ENCODE results near the gene PIK3C2G. TPM values are rescaled to one million over a fixed set of nuclear protein-coding genes. Genes with fewer than 3 reads are reported as not detected.

Gene PIK3C2G
- total RNA-seq, 2 donors from 2014 or later, result 2.9 to 13.5 TPM

DNA sequence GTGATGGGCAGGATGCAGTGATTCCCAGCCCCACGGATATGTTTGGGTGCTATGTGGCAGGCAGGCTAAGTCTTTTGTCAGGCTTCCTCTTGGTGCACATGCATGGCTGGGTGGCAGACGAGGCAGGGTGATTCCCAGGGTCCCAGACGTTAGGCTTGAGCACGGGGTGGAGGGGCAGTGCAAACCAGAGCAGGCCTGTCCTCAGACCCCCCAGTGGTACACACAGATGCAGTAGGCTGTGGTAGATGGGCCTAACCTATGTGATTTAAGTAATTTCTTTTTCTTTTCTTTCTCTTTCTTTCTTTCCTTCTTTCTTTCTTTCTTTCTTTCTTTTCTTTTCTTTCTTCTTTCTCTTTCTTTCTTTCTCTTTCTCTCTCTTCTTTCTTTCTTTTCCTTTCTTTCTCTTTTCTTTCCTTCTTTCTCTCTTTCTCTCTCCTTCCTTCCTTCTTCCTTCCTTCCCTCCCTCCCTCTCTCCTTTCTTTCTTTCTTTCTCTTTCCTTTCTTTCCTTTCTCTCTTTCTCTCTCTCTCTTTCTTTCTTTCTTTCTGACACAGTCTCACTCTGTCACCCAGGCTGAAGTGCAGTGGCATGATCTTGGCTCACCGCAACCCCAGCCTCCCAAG lies 41.6 kb downstream of the PIK3C2G start:
- ATAC-seq (no peak), DNase-seq (no peak)
- H3K9me3 ChIP-seq, result peaks cover 0 to 12% (median 0%) of the 10 kb centered on the region in 3 donors
- no peaks in the 10 kb centered on the region for H3K4me1 ChIP-seq
- TF ChIP-seq POLR2A (IDR thresholded peaks at IDR 0.05), result no peak
- TF ChIP-seq, protein P1, sequence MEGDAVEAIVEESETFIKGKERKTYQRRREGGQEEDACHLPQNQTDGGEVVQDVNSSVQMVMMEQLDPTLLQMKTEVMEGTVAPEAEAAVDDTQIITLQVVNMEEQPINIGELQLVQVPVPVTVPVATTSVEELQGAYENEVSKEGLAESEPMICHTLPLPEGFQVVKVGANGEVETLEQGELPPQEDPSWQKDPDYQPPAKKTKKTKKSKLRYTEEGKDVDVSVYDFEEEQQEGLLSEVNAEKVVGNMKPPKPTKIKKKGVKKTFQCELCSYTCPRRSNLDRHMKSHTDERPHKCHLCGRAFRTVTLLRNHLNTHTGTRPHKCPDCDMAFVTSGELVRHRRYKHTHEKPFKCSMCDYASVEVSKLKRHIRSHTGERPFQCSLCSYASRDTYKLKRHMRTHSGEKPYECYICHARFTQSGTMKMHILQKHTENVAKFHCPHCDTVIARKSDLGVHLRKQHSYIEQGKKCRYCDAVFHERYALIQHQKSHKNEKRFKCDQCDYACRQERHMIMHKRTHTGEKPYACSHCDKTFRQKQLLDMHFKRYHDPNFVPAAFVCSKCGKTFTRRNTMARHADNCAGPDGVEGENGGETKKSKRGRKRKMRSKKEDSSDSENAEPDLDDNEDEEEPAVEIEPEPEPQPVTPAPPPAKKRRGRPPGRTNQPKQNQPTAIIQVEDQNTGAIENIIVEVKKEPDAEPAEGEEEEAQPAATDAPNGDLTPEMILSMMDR (IDR thresholded peaks at IDR 0.05), result no peak
- 83 to 99% methylated on average over 4 to 5 of the region's 5 CpGs for WGBS, 2 donors
- no peak overlapping the region for H3K4me3 ChIP-seq
- no peaks in the 10 kb centered on the region for H3K27me3 ChIP-seq
- intact Hi-C loops (cut with DNase I), result no loop called here
- no peak overlapping the region for H3K27ac ChIP-seq
- H3K36me3 ChIP-seq (replicated peaks in 1 of 2; ENCODE audit: insufficient read depth in 1 of 2, low read depth in 2 of 2), result no peaks in the 10 kb centered on the region

DNA sequence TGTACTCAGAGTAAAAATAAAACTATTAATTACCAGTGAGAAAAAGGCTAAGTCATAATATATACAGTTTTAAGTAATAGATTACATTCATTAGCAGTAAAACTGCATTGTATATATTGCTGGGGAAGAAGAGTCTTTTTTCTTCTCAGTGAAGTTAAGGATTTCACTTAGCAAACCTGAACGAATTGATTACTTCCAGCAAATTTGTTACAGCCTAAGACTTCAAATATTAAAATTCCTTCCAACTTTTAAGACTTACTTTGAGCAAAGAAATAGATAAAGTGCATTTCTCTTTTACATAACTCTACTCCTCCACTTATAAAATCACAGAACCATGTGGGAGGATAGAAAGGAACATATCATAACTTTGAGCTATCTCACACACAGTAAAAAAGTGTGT lies 43.3 kb downstream of the PIK3C2G start:
- Histone ChIP-seq H3K9me3 (peaks cover 0 to 12% (median 0%) of the 10 kb centered on the region in 3 donors), H3K27ac (no peak overlapping the region), H3K36me3 (replicated peaks in 1 of 2; ENCODE audit: insufficient read depth in 1 of 2, low read depth in 2 of 2) (no peaks in the 10 kb centered on the region), H3K27me3 (no peaks in the 10 kb centered on the region), H3K4me3 (no peak overlapping the region), H3K4me1 (no peaks in the 10 kb centered on the region)
- no peak for ATAC-seq
- intact Hi-C loops (cut with DNase I), result no loop called here
- TF ChIP-seq, protein P1 (IDR thresholded peaks at IDR 0.05), result no peak
- no peak for TF ChIP-seq POLR2A (IDR thresholded peaks at IDR 0.05)
- WGBS, 2 donors, result 36 to 52% methylated on average over 1 of the region's 1 CpG
- no peak for DNase-seq

DNA sequence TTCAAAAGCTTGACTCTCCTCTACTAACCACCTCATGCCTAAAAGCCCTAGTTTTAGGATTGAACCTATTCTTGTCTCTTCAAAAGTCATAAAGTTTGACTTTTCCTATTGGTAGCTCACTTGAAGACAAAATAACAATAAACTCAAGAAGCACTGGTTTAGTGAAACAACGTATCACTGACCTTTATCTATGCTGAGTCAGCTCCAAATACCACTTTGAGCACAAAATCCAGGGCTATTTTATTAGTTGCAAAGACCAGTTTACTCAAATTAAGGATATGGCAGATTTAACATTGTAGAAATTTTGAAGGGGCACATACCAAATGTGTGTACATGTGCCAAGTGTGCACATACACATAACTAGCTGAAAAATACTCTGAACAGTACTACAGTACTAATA lies 45.0 kb downstream of the PIK3C2G start:
- DNase-seq, result no peak
- Histone ChIP-seq H3K36me3 (replicated peaks in 1 of 2; ENCODE audit: insufficient read depth in 1 of 2, low read depth in 2 of 2) (no peaks in the 10 kb centered on the region), H3K9me3 (peaks cover 0 to 5% (median 0%) of the 10 kb centered on the region in 3 donors), H3K4me1 (no peaks in the 10 kb centered on the region), H3K4me3 (no peak overlapping the region), H3K27ac (no peak overlapping the region), H3K27me3 (no peaks in the 10 kb centered on the region)
- no peak for ATAC-seq
- intact Hi-C loops (cut with DNase I), result no loop called here
- 41 to 47% methylated on average over 1 of the region's 1 CpG for WGBS, 2 donors
- TF ChIP-seq POLR2A (IDR thresholded peaks at IDR 0.05), result no peak
- TF ChIP-seq, protein P1 (IDR thresholded peaks at IDR 0.05), result no peak

DNA sequence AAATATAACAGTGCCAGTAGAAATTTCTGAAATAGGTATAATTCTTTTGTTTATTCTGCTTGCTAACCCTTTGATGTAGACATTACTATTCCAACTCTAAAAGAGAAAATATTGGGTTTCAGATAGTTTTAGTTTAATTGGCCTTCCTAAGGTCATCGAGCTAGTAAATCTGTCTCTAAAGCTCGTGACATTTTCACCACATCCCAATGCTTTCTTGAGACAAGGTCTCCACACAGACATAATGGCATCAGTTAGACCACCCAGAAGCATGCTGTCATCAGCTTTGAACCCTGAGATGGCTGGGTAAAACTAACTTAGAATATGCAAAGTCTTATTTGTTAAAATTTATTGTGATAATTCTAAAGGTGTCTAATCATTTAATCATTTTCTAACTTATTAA lies 52.0 kb downstream of the PIK3C2G start:
- DNase-seq (no peak), ATAC-seq (no peak)
- no peak for TF ChIP-seq POLR2A (IDR thresholded peaks at IDR 0.05)
- WGBS, 2 donors, result 69 to 78% methylated on average over 2 of the region's 2 CpGs
- Histone ChIP-seq H3K4me1 (no peaks in the 10 kb centered on the region), H3K27ac (no peak overlapping the region), H3K9me3 (no peaks in the 10 kb centered on the region), H3K36me3 (replicated peaks in 1 of 2; ENCODE audit: insufficient read depth in 1 of 2, low read depth in 2 of 2) (no peaks in the 10 kb centered on the region), H3K27me3 (no peaks in the 10 kb centered on the region), H3K4me3 (no peak overlapping the region)
- intact Hi-C loops (cut with DNase I), result no loop called here

DNA sequence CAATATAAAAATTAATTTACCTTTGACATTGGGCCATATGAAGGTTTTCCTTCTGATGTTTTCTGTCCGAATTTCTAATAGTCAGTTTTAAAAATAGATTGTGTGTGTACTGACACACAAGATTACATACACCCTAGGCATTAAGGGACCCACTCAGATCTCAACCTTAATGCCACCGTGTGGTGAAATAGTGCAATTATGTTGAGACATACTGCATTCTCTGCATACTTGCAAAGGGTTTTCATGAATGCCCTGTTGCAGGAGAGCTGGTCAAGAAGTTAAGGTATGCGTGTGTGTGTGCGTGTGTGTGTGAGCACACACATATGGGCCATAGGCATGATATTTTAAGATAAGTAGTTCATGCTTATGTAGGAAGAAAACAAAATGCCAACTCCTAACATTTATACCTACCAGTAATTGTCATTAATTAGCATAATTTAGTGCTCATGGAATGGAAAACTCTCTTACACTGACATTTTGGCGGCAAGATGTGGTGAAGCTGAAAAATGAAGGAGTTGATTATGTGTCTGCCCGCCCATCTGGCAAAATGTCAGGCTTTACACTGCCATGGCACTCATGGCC lies 58.8 kb downstream of the PIK3C2G start:
- Histone ChIP-seq H3K4me1 (peaks cover 18% of the 10 kb centered on the region), H3K4me3 (no peak overlapping the region), H3K9me3 (no peaks in the 10 kb centered on the region), H3K27ac (peak overlapping the region in 1 of 4 donors; percentile 30), H3K36me3 (replicated peaks in 1 of 2; ENCODE audit: insufficient read depth in 1 of 2, low read depth in 2 of 2) (no peaks in the 10 kb centered on the region), H3K27me3 (no peaks in the 10 kb centered on the region)
- no peak for TF ChIP-seq POLR2A (IDR thresholded peaks at IDR 0.05)
- TF ChIP-seq, protein P1 (IDR thresholded peaks at IDR 0.05), result peak in 6 of 7 experiments; percentile 29 to 57 (median 50)
- ATAC-seq (peak; percentile 85), DNase-seq (peak in 2 of 4 donors; percentile 8 to 34)
- intact Hi-C loops (cut with DNase I), result no loop called here
- 29 to 31% methylated on average over 6 of the region's 6 CpGs for WGBS, 2 donors
